GM12873 (cell line): ENCODE measurements around the gene COL6A5.

ENCODE experiments used
- TF ChIP-seq, protein P1 (sequence below): IDR thresholded peaks from 2 replicates; pipeline ENCODE4 v1.5.1; 2012; ENCODE audit warnings: low read depth, mild to moderate bottlenecking, moderate library complexity, low read length, control low read depth; ENCODE audit not compliant: insufficient read depth; ENCODE audit errors: missing control alignments

COL6A5 gene

DNA sequence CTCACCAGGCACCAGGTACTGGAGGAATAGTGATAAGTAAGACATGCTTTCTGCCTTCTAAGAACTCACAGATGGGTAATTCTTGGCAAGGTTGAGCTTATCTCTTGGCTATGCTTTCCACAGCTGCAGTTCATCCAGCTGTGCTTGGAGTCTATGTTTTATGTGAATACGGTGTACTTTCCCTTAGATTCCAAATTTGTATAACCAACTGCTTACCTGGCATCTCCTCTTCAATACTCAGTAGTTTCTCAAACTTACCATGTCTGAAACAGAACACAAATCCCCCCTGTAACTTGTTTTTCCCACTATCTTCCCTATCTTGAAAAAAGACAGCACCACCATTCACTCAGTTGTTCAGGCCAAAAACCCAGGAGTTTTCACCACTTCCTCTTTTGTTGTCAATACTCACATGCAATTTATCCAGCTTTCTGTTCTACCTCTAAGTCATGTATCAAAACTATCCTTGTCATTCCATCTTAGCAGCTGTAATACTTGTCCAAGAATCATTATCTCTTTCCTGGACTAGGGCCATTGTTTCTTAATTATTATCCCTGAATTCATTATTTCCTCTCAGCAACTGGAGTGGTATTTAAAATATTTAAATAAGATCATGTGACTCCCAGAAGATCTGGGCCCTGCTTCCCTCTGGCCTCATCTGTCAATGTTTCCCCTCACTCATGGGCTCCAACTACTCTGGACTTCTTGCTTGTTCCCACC is 32.6 kb downstream of the COL6A5 start:
- TF ChIP-seq, protein P1, sequence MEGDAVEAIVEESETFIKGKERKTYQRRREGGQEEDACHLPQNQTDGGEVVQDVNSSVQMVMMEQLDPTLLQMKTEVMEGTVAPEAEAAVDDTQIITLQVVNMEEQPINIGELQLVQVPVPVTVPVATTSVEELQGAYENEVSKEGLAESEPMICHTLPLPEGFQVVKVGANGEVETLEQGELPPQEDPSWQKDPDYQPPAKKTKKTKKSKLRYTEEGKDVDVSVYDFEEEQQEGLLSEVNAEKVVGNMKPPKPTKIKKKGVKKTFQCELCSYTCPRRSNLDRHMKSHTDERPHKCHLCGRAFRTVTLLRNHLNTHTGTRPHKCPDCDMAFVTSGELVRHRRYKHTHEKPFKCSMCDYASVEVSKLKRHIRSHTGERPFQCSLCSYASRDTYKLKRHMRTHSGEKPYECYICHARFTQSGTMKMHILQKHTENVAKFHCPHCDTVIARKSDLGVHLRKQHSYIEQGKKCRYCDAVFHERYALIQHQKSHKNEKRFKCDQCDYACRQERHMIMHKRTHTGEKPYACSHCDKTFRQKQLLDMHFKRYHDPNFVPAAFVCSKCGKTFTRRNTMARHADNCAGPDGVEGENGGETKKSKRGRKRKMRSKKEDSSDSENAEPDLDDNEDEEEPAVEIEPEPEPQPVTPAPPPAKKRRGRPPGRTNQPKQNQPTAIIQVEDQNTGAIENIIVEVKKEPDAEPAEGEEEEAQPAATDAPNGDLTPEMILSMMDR = no peak

DNA sequence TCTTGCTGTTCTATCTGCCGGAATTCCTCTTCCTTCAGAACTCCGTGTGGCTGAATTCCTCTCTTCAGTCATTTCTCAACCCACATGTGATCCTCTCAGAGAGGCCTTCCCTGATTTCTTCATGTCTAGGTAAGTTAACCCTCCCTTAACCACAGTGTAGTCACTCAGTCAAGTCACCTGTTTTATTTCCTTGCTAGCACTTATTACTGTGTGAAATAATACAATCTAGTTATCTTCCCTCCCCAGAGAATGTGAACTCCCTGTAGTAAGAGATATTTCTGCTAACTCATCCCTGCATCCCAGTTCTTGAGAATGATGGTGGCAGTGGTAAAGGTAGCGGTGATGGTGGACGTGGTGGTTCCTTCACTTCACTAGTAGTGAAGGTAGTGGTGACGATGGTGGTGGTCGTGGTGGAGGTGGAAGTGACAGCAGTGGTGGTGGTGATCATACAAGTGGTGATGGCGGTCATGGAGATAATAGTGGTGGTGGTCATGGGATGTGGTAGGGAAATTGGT is 33.3 kb downstream of the COL6A5 start:
- TF ChIP-seq, protein P1 = no peak

DNA sequence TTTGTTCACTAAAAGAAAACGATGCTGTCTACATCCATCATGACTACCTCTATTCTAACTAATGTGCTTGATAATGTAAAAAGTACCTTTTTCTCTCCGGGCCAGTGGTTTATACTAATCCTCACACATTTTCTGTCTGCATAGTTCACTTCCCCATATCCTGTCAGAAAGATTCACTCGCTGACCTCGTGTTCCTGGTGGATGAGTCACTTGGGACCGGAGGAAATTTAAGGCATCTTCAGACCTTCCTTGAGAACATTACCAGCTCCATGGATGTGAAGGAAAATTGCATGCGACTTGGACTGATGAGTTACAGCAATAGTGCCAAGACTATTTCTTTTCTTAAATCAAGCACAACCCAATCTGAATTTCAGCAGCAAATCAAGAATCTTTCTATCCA is 33.8 kb downstream of the COL6A5 start:
- TF ChIP-seq, protein P1 = no peak

DNA sequence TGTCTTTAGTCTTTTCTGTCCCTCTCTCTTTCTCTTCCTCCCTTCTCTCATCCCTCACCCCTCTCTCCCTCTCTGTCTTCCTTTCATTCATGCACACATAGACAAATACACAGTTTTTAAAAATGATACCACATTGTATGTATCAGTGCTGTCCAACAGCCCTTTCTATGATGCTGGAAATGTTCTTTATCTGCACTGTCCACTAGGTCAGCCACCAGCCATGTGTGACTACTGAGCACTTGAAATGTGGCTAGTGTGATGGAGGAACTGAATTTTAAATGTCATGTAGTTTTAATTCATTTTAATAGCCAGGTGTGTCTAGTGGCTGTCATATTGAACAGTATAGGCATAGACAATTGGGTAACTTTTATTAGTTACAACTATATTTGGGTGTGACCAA is 34.9 kb downstream of the COL6A5 start:
- TF ChIP-seq, protein P1 = no peak

DNA sequence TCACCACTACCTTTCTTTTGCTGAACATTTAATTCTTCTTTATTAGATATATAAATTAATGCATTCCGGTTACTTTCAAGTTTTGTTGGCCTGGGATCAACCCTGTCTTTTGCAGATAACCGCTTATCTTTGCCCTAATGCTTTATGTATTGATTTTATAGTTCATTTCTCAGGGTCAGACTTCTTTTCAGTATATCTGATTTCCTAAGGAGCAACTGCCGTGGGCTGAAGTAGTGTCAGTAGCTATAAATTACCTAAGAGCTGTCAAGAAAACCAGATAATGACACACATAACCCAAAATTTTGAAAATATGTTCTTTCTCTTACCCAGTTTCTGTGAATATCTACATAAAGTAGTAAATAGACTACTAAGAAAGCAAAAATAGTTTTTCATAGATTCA is 38.0 kb downstream of the COL6A5 start:
- TF ChIP-seq, protein P1 = no peak

DNA sequence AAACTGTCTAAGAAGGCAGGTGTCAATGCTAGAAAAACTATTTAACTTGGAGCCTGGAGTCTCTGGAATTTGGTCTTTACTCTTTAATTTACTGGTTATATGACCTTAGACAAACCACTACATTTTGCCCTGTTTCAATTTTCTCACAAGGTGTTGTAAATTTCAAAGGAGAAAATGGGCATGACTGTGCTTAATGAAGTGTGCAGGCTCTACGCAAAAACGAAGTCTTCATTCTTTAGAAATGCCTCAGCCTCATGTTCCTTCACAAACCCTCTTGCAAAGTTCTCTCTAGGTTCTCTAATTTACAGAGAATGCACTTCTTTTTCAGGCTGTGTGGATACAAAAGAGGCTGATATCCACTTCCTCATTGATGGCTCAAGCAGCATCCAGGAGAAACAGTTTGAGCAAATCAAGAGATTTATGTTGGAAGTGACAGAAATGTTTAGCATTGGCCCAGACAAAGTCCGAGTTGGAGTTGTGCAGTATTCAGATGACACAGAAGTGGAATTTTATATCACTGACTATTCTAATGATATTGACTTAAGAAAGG is 39.1 kb downstream of the COL6A5 start:
- TF ChIP-seq, protein P1 = no peak

DNA sequence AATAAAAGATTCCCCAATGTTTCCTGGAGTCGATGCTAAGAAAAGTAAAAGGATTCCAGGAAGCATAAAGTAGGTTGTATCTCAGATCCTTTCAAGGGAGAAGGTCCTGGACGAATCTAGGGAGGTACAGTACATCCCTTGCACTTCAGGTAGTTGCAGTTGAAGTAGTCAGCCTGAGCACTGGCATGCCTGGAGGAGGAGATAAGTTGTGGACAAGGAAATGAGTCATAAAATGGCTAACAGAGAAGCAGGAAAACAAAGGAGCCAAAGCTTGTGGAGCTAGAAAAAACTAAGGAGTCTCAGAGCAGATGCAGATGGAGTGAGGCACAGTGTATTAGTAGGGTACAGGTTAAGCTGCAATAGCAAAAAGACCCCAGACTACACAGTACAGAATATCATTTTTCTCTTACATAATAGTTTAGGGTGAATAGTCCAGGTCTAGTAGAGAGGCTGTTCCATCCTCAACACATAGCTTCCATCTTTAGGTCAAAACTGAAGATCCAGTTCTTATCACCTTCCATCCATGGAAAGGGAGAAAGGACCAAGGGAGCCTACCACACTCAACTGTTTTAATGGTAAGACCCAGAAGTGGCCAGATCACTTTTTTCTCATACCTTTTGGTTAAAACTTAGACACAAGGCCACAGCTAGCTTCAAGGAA is 41.3 kb downstream of the COL6A5 start:
- TF ChIP-seq, protein P1 = no peak
